ENCODE data around the gene NMUR1.
"Not testable (repeated sequence)": the region's sequence is repeated elsewhere in the genome, so short reads cannot be mapped to it uniquely, and the experiment has no call there.

Gene NMUR1

GRCh38 chr2:231575612-231576256 lies 45.5 kb upstream of the NMUR1 start:
- H3K27me3 ChIP-seq (ENCODE audit: low read depth, low read length) = no peaks in the 10 kb centered on the region
- peaks cover 21% of the 10 kb centered on the region for H3K4me1 ChIP-seq (ENCODE audit: low read length)
- no peaks in the 10 kb centered on the region for H3K9me3 ChIP-seq (ENCODE audit: insufficient read depth, low read length)
- H3K27ac ChIP-seq (ENCODE audit: low read length) = no peak overlapping the region
- no peaks in the 10 kb centered on the region for H4K20me1 ChIP-seq (ENCODE audit: insufficient read depth, low read length)
- no peak overlapping the region for H3K4me2 ChIP-seq (ENCODE audit: low read length)
- no peaks in the 10 kb centered on the region for H3K79me2 ChIP-seq (ENCODE audit: low read length)
- TF ChIP-seq EZH2phosphoT487 (IDR thresholded peaks at IDR 0.05; ENCODE audit: low read depth) (no peak), CTCF (IDR thresholded peaks at IDR 0.05; ENCODE audit: low read depth, low read length) (no peak)
- H3K4me3 ChIP-seq (ENCODE audit: low read length) = no peak overlapping the region
- H3K36me3 ChIP-seq (replicated peaks; ENCODE audit: low read depth, low read length) = no peaks in the 10 kb centered on the region
- no peak overlapping the region for H3K9ac ChIP-seq (ENCODE audit: low read length)
- no peak overlapping the region for H2AFZ ChIP-seq (ENCODE audit: low read depth, low read length)

- Histone ChIP-seq H3K36me3 (replicated peaks; ENCODE audit: low read depth, low read length) (no peaks in the 10 kb centered on the region), H4K20me1 (ENCODE audit: insufficient read depth, low read length) (no peaks in the 10 kb centered on the region), H3K27me3 (ENCODE audit: low read depth, low read length) (no peaks in the 10 kb centered on the region), H3K27ac (ENCODE audit: low read length) (no peak overlapping the region), H3K9ac (ENCODE audit: low read length) (no peak overlapping the region), H3K9me3 (ENCODE audit: insufficient read depth, low read length) (no peaks in the 10 kb centered on the region), H3K79me2 (ENCODE audit: low read length) (no peaks in the 10 kb centered on the region), H2AFZ (ENCODE audit: low read depth, low read length) (peak overlapping the region; percentile 77; the same call in 1 of the 2 replicates), H3K4me2 (ENCODE audit: low read length) (peak overlapping the region; percentile 56), H3K4me1 (ENCODE audit: low read length) (peaks cover 32% of the 10 kb centered on the region), H3K4me3 (ENCODE audit: low read length) (no peak overlapping the region)
- no peak for TF ChIP-seq EZH2phosphoT487 (IDR thresholded peaks at IDR 0.05; ENCODE audit: low read depth)
- 0 out of 2 replicates have a peak, but pooled peaks have one; percentile 5 for TF ChIP-seq CTCF (IDR thresholded peaks at IDR 0.05; ENCODE audit: low read depth, low read length)
These were observed 43.6 kb upstream of the NMUR1 start for GRCh38 chr2:231573698-231574421.

GRCh38 chr2:231573096-231573495 lies 42.9 kb upstream of the NMUR1 start:
- H2AFZ ChIP-seq (ENCODE audit: low read depth, low read length) = peak overlapping the region; percentile 77; the same call in 1 of the 2 replicates
- no peaks in the 10 kb centered on the region for H3K79me2 ChIP-seq (ENCODE audit: low read length)
- peak overlapping the region; percentile 29; the same call in 1 of the 2 replicates for H3K4me3 ChIP-seq (ENCODE audit: low read length)
- peak overlapping the region; percentile 56 for H3K4me2 ChIP-seq (ENCODE audit: low read length)
- H4K20me1 ChIP-seq (ENCODE audit: insufficient read depth, low read length) = no peaks in the 10 kb centered on the region
- no peak overlapping the region for H3K27ac ChIP-seq (ENCODE audit: low read length)
- no peak overlapping the region for H3K9ac ChIP-seq (ENCODE audit: low read length)
- H3K27me3 ChIP-seq (ENCODE audit: low read depth, low read length) = no peaks in the 10 kb centered on the region
- no peaks in the 10 kb centered on the region for H3K9me3 ChIP-seq (ENCODE audit: insufficient read depth, low read length)
- peaks cover 40% of the 10 kb centered on the region for H3K4me1 ChIP-seq (ENCODE audit: low read length)
- TF ChIP-seq EZH2phosphoT487 (IDR thresholded peaks at IDR 0.05; ENCODE audit: low read depth) (no peak), CTCF (IDR thresholded peaks at IDR 0.05; ENCODE audit: low read depth, low read length) (no peak)
- no peaks in the 10 kb centered on the region for H3K36me3 ChIP-seq (replicated peaks; ENCODE audit: low read depth, low read length)

- no peaks in the 10 kb centered on the region for H4K20me1 ChIP-seq (ENCODE audit: insufficient read depth, low read length)
- no peak for TF ChIP-seq CTCF (IDR thresholded peaks at IDR 0.05; ENCODE audit: low read depth, low read length)
- TF ChIP-seq EZH2phosphoT487 (IDR thresholded peaks at IDR 0.05; ENCODE audit: low read depth) = no peak
- no peaks in the 10 kb centered on the region for H3K9me3 ChIP-seq (ENCODE audit: insufficient read depth, low read length)
- no peak overlapping the region for H2AFZ ChIP-seq (ENCODE audit: low read depth, low read length)
- H3K4me2 ChIP-seq (ENCODE audit: low read length) = peak overlapping the region; percentile 7; the same call in 1 of the 2 replicates
- peaks cover 49% of the 10 kb centered on the region for H3K4me1 ChIP-seq (ENCODE audit: low read length)
- H3K4me3 ChIP-seq (ENCODE audit: low read length) = no peak overlapping the region
- no peaks in the 10 kb centered on the region for H3K79me2 ChIP-seq (ENCODE audit: low read length)
- no peaks in the 10 kb centered on the region for H3K27me3 ChIP-seq (ENCODE audit: low read depth, low read length)
- H3K9ac ChIP-seq (ENCODE audit: low read length) = no peak overlapping the region
- H3K27ac ChIP-seq (ENCODE audit: low read length) = no peak overlapping the region
- H3K36me3 ChIP-seq (replicated peaks; ENCODE audit: low read depth, low read length) = no peaks in the 10 kb centered on the region
These were observed 41.5 kb upstream of the NMUR1 start for GRCh38 chr2:231571661-231572191.

GRCh38 chr2:231570915-231571314 lies 40.7 kb upstream of the NMUR1 start:
- H3K4me3 ChIP-seq (ENCODE audit: low read length) = not testable (repeated sequence)

More at GRCh38 chr2:231570915-231571314, 40.7 kb upstream of the NMUR1 start:
- not testable (repeated sequence) for H3K79me2 ChIP-seq (ENCODE audit: low read length); H2AFZ ChIP-seq (ENCODE audit: low read depth, low read length); H3K27ac ChIP-seq (ENCODE audit: low read length); H3K9ac ChIP-seq (ENCODE audit: low read length); H4K20me1 ChIP-seq (ENCODE audit: insufficient read depth, low read length); H3K9me3 ChIP-seq (ENCODE audit: insufficient read depth, low read length); H3K27me3 ChIP-seq (ENCODE audit: low read depth, low read length); H3K4me2 ChIP-seq (ENCODE audit: low read length); H3K36me3 ChIP-seq (replicated peaks; ENCODE audit: low read depth, low read length)
- peaks cover 49% of the 10 kb centered on the region for H3K4me1 ChIP-seq (ENCODE audit: low read length)
